HL-60/S4 treated with retinoic acid at 250 ng/mL for 4 days and 3 days (cell line): ENCODE results near the gene FANCF.

Experiments used
- in situ Hi-C: fragments of 300-500 bp; cut with MboI; formaldehyde crosslinking; loops from 2 replicates; pipeline ENCODE4 v1.7.0; 2022; ENCODE audit warnings: low sequenced_read_pairs

FANCF gene

GRCh38 chr11:22626573-22627239 lies 1.1 kb upstream of the FANCF start:
- in situ Hi-C loops = no loop called here

- in situ Hi-C loops = no loop called here
Observed at GRCh38 chr11:22624742-22625447, 728 bp downstream of the FANCF start.

- in situ Hi-C loops = no loop called here
Observed at GRCh38 chr11:22617868-22618267, 7.8 kb downstream of the FANCF start.

GRCh38 chr11:22603933-22604332 lies 21.7 kb downstream of the FANCF start:
- in situ Hi-C loops = no loop called here

GRCh38 chr11:22602504-22602903 lies 23.1 kb downstream of the FANCF start:
- in situ Hi-C loops = no loop called here

GRCh38 chr11:22599458-22599857 lies 26.2 kb downstream of the FANCF start:
- in situ Hi-C loops = no loop called here

GRCh38 chr11:22597062-22597461 lies 28.6 kb downstream of the FANCF start:
- in situ Hi-C loops = no loop called here

GRCh38 chr11:22584976-22585375 lies 40.6 kb downstream of the FANCF start:
- in situ Hi-C loops = no loop called here

- in situ Hi-C loops = no loop called here
Observed at GRCh38 chr11:22583963-22584492, 41.6 kb downstream of the FANCF start.

GRCh38 chr11:22582151-22582410 lies 43.5 kb downstream of the FANCF start:
- in situ Hi-C loops = no loop called here

GRCh38 chr11:22581354-22582150 lies 44.1 kb downstream of the FANCF start:
- in situ Hi-C loops = no loop called here

GRCh38 chr11:22577854-22578253 lies 47.8 kb downstream of the FANCF start:
- in situ Hi-C loops = no loop called here
